GM11168 (cell line): ENCODE data around the gene SLC28A1.
"Not testable (repeated sequence)": the region's sequence is repeated elsewhere in the genome, so short reads cannot be mapped to it uniquely, and the experiment has no call there.

Source experiments
- in situ Hi-C: fragments of 300-500 bp; cut with MboI; formaldehyde crosslinking; loops from one replicate; pipeline ENCODE4 v1.12.0; 2022; ENCODE audit warnings: low sequenced_read_pairs; ENCODE audit not compliant: unreplicated experiment

The SLC28A1 gene, protein sequence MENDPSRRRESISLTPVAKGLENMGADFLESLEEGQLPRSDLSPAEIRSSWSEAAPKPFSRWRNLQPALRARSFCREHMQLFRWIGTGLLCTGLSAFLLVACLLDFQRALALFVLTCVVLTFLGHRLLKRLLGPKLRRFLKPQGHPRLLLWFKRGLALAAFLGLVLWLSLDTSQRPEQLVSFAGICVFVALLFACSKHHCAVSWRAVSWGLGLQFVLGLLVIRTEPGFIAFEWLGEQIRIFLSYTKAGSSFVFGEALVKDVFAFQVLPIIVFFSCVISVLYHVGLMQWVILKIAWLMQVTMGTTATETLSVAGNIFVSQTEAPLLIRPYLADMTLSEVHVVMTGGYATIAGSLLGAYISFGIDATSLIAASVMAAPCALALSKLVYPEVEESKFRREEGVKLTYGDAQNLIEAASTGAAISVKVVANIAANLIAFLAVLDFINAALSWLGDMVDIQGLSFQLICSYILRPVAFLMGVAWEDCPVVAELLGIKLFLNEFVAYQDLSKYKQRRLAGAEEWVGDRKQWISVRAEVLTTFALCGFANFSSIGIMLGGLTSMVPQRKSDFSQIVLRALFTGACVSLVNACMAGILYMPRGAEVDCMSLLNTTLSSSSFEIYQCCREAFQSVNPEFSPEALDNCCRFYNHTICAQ

GRCh38 chr15:84883916-84884781 is at the start of gene SLC28A1:
Gene SLC28A1 (plus strand): TSS chr15:84884662. CDS start chr15:84887761, 3,099 bp downstream.
- in situ Hi-C loops: no loop called here

DNA sequence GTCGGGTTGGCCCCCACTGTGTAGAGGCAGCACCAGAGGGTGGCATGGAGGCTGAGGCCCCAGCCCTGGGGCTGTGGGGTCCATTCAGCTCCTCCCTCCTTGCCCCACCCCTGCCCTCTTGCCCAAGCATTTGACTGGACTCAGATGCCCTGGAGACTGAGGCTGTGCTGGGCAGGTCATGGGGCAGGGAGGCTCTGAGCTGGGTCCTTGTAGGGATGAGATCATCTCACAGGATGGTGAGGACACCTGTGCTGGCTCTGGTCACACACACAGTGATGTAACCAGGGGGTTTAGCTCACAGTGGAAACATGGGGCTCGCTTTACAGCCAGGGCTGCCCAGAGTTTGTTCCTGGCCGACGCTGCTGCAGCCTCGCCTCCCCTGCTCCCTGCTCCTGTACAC is 49.5 kb upstream of the SLC28A1 start:
- in situ Hi-C loops: no loop called here

- in situ Hi-C loops: no loop called here
Observed at GRCh38 chr15:84835661-84836337, 48.7 kb upstream of the SLC28A1 start.

DNA sequence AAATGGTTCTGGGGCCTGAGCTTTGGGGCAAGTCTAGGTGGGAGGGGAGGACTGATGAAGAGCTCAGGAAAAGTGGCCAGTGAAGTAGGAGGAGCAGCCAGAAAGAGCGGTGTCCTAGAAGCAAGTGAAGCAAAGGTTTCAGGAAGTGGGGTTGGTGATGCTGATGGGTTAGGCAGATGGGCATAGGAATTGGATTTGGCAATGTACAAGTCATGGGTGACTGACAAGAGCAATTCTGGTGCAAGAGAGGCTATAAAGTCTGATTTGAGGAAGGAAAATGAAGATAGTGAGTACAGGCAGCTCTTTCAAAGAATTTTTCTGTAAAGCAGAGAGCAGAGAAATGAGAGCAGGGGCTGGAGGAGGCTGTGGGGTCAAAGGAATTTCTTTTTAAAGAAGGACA is 47.6 kb upstream of the SLC28A1 start:
- in situ Hi-C loops: no loop called here

GRCh38 chr15:84839714-84840113 is 44.7 kb upstream of the SLC28A1 start:
- in situ Hi-C loops: no loop called here

- in situ Hi-C loops: no loop called here
Observed at GRCh38 chr15:84840255-84840654, 44.2 kb upstream of the SLC28A1 start.

- in situ Hi-C loops: no loop called here
Observed at GRCh38 chr15:84840741-84841429, 43.6 kb upstream of the SLC28A1 start.

DNA sequence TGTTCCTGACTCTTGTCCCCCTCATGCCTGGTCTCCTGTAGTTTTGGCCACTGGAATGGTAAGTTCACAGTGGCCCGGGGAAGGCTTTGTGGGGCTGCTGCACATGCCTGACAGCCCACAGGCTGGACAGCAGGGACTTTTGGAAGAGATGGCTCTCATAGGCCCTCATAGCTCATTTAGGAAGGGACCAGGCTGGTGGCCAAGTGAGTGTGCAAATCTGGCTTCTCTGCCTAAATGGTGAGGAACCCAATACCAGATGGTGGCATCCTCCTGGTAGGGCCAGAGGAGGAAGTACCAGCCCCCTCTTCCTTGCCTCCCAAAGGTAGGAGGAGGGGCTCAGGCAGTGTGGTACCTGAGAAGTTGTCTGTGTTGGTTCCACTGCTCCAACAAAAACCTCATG is 41.7 kb upstream of the SLC28A1 start:
- in situ Hi-C loops: no loop called here

DNA sequence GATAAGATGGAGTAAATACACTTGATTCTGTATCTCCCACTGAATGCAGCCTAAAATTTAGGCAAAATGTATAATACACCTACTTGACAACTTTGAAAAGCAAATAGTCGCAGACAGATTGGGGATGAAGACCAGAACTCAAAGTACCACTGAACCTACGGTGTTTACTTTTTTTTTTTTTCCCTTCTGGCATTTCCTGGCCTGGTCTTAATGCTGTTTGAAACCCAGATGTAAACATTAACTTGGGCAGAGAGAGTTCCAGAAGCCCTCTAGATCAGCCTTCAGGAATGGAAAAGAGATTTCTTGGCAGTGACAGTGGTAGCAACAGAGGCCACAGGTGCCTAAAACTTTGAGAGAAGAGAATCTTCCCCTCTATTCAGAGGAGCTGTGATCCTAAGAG is 39.5 kb upstream of the SLC28A1 start:
- in situ Hi-C loops: no loop called here

DNA sequence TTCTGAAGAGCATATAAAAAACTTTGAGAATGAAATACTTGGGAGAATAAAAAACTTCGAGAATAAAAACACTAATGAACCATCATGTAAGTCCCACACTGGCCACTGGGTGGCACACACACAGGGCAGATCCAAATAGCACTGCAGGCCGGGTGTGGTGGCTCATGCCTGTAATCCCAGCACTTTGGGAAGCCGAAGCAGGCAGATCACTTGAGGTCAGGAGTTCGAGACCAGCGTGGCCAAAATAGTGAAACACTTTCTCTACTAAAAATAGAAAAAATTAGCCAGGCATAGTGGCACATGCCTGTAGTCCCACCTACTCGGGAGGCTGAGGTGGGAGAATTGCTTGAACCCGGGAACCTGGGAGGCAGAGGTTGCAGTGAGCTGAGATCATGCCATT is 38.8 kb upstream of the SLC28A1 start:
- in situ Hi-C loops: not testable (repeated sequence)

- in situ Hi-C loops: no loop called here
Observed at GRCh38 chr15:84846269-84846668, 38.2 kb upstream of the SLC28A1 start.

- in situ Hi-C loops: no loop called here
Observed at GRCh38 chr15:84847382-84847781, 37.1 kb upstream of the SLC28A1 start.

DNA sequence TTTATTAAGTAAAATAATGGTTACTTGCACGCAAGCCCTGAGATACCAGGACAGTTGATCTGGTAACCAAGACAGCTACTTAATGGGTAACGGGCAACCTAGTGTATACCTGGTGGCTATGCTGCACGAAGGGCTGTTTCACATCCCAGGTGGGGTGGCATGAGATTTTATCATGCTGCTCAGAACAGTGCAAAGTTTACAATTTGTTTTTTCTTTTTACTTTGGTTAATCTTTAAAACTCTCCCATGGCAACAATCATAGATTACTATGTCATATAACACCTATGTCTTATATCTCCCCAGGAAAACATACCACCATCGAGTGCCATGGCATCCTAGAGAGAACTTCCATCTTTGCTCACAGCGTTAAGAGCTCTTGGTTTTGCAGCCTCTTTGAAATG is 32.2 kb upstream of the SLC28A1 start:
- in situ Hi-C loops: no loop called here

GRCh38 chr15:84855136-84855535 is 29.3 kb upstream of the SLC28A1 start:
- in situ Hi-C loops: no loop called here

DNA sequence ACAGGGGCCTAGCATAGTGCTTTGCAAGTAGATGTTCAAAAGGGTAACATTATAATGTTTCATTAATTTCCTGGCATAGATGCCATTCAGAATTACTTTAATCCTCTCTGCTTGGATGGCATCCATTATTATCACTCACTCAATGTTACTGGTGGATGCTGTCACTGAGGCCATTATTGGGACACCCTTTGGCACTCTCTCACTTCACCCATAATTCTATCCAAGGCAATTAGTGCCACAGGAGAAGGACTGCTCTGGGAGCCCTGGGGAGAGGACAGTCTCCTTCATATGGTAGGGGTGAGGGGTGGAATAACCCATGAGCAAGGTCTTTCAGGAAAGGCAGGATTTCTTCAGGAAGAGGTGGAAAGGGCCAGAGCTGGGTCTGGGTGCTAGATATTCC is 28.7 kb upstream of the SLC28A1 start:
- in situ Hi-C loops: no loop called here

DNA sequence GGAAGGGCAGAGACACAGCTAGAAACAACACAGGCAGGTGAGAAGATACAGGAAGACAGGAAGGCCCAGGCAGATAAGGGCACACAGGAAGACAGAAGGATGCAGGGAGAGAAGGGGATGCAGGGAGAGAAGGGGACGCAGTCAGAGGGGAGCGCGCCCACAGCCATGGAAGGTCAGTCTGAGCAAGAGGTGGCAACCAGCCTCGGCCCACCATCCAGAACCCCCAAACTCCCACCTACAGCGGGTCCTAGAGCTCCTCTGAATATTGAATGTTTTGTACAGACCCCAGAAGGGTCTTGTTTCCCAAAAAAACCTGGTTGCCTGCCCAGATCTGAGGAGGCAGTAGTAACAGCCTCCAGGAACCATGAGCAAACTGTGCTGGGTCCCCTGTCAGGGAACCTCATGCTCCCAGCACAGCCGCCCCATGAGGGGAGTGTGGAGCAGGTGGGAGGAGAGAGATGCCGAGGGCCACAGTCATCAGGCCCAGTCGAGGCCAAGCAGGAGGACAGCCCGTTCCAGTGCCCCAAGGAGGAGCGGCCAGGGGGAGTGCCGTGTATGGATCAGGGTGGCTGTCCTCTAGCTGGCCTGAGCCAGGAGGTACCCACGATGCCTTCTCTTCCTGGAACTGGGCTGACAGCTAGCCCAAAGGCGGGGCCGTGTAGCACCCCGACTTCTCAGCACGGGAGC is 27.6 kb upstream of the SLC28A1 start:
- in situ Hi-C loops: no loop called here

- in situ Hi-C loops: no loop called here
Observed at GRCh38 chr15:84857418-84858004, 27.0 kb upstream of the SLC28A1 start.

DNA sequence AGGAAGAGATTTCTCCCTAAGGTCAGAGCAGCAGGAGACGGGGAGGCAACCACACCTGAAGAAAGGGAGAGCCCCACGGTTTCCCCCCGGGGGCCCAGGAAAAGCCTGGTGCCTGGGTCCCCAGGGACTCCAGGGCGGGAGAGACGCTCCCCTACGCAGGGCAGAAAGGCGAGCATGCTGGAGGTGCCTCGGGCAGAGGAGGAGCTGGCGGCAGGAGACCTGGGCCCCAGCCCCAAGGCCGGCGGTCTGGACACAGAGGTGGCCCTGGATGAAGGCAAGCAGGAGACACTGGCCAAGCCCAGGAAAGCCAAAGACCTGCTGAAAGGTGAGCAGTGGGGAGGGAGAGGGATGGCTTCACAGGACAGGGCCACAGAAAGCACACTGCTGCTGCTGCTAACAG is 26.2 kb upstream of the SLC28A1 start:
- in situ Hi-C loops: no loop called here

GRCh38 chr15:84859144-84859543 is 25.3 kb upstream of the SLC28A1 start:
- in situ Hi-C loops: no loop called here
